Mesendoderm (in vitro differentiated cells): Measurements from ENCODE around the gene SLC29A1. TPM values are rescaled to one million over a fixed set of nuclear protein-coding genes. Genes with fewer than 3 reads are reported as not detected.

Source experiments
- small RNA-seq: library from polyadenylated mRNA; stranded (forward); fragments of <200 nt; extraction: miRNeasy Mini kit (QIAGEN cat#:217004); gene quantifications from one replicate; pipeline ENCODE3, GENCODE V24; 2013; ENCODE audit not compliant: insufficient read depth

Gene SLC29A1

Small RNA genes lying within 50 kb of the gene (small RNA-seq; reads per million reads assigned to genes)
- not detected for gene RN7SL811P
